WTC11 (cell line): ENCODE data around the gene CCP110. TPM values are rescaled to one million over a fixed set of nuclear protein-coding genes. Genes with fewer than 3 reads are reported as not detected.

Experiments used
- ATAC-seq: fragments of 200-7000 bp; cut with Tn5 transposase; 2 replicates; pipeline ENCODE4 v1.10.0; 2021; ENCODE audit warnings: mild to moderate bottlenecking, moderate library complexity
- CTCF ChIA-PET: fragments of 300-600 bp; sonication (Branson Sonifier 250); formaldehyde crosslinking; loops from one replicate; lab custom pipeline; 2021; ENCODE audit warnings: antibody characterized with exemption; lab: Charles Lee
- POLR2A ChIA-PET: fragments of 350-600 bp; sonication (Branson Sonifier 250); formaldehyde crosslinking; loops from one replicate; lab custom pipeline; 2021; ENCODE audit warnings: antibody characterized with exemption; lab: Charles Lee
- DNase-seq: peaks from one replicate; pipeline ENCODE4 v3.0.0; 2021; ENCODE audit warnings: low spot score
- H3K27ac Mint-ChIP-seq: 2 replicates; pipeline ENCODE4 v1.8.0; 2021; ENCODE audit warnings: mixed read lengths
- H3K27me3 Mint-ChIP-seq: 2 replicates; pipeline ENCODE4 v1.8.0; 2021; ENCODE audit warnings: low read depth, mild to moderate bottlenecking, moderate library complexity, mixed read lengths
- H3K36me3 Mint-ChIP-seq: 2 replicates; pipeline ENCODE4 v1.8.0; 2021; ENCODE audit warnings: mixed read lengths
- H3K4me1 Mint-ChIP-seq: 2 replicates; pipeline ENCODE4 v1.8.0; 2022; ENCODE audit warnings: mixed read lengths
- H3K4me3 Mint-ChIP-seq: 2 replicates; pipeline ENCODE4 v1.8.0; 2021; ENCODE audit warnings: mild to moderate bottlenecking, moderate library complexity, mixed read lengths
- H3K9me3 Mint-ChIP-seq: 2 replicates; pipeline ENCODE4 v1.8.0; 2021; ENCODE audit warnings: mixed read lengths
- ESRRA ChIP-seq: sonication (generic); formaldehyde crosslinking; IDR thresholded peaks from 2 replicates; pipeline ENCODE4 v1.8.1; 2022; ENCODE audit warnings: mild to moderate bottlenecking, missing genetic modification reagents, borderline replicate concordance
- ETV6 ChIP-seq: sonication (generic); formaldehyde crosslinking; IDR thresholded peaks from 2 replicates; pipeline ENCODE4 v1.8.1; 2022; ENCODE audit warnings: mild to moderate bottlenecking, missing genetic modification reagents
- JAZF1 ChIP-seq: fragments of 250-450 bp; sonication (Bioruptor Pico); IDR thresholded peaks from 2 replicates; pipeline ENCODE4 v1.9.0; 2021; ENCODE audit warnings: moderate library complexity, mild to moderate bottlenecking, inconsistent platforms
- NFATC4 ChIP-seq: fragments of 250-450 bp; sonication (Bioruptor Pico); IDR thresholded peaks from 2 replicates; pipeline ENCODE4 v1.9.0; 2021; ENCODE audit warnings: mild to moderate bottlenecking
- RORB ChIP-seq: fragments of 250-450 bp; sonication (Bioruptor Pico); IDR thresholded peaks from 2 replicates; pipeline ENCODE4 v1.9.0; 2021; ENCODE audit warnings: mild to moderate bottlenecking
- ZNF121 ChIP-seq: sonication (generic); formaldehyde crosslinking; IDR thresholded peaks from 2 replicates; pipeline ENCODE4 v1.8.0; 2023; ENCODE audit warnings: missing genetic modification reagents
- ZNF138 ChIP-seq: sonication (generic); formaldehyde crosslinking; conservative IDR thresholded peaks from 2 replicates; pipeline ENCODE4 v1.8.1; 2022; ENCODE audit warnings: mild to moderate bottlenecking, moderate library complexity, missing genetic modification reagents
- ZNF317 ChIP-seq: sonication (generic); formaldehyde crosslinking; IDR thresholded peaks from 2 replicates; pipeline ENCODE4 v1.8.1; 2023; ENCODE audit warnings: low read depth, mild to moderate bottlenecking, moderate library complexity, missing genetic modification reagents, borderline replicate concordance
- total RNA-seq: library from RNA; stranded (reverse); gene quantifications from 3 replicates; pipeline ENCODE4 v1.2.3, GENCODE V29; 2021
- TF ChIP-seq, protein P1 (sequence below): sonication (generic); formaldehyde crosslinking; IDR thresholded peaks from 2 replicates; pipeline ENCODE4 v1.8.1; 2023; ENCODE audit warnings: mild to moderate bottlenecking, missing genetic modification reagents, moderate library complexity
- TF ChIP-seq, protein P2 (sequence below): fragments of 250-450 bp; sonication (Bioruptor Pico); IDR thresholded peaks from 2 replicates; pipeline ENCODE4 v1.9.0; 2021; ENCODE audit warnings: mild to moderate bottlenecking
- TF ChIP-seq, protein P3 (sequence below): sonication (generic); formaldehyde crosslinking; IDR thresholded peaks from 2 replicates; pipeline ENCODE4 v1.8.0; 2022; ENCODE audit warnings: missing genetic modification reagents
- TF ChIP-seq, protein P4 (sequence below): fragments of 250-450 bp; sonication (Bioruptor Pico); IDR thresholded peaks from 2 replicates; pipeline ENCODE4 v1.9.0; 2021; ENCODE audit warnings: mild to moderate bottlenecking, borderline replicate concordance
- TF ChIP-seq, protein P5 (sequence below): sonication (generic); formaldehyde crosslinking; IDR thresholded peaks from 2 replicates; pipeline ENCODE4 v1.8.1; 2022; ENCODE audit warnings: mild to moderate bottlenecking, missing genetic modification reagents, moderate library complexity, borderline replicate concordance
- TF ChIP-seq, protein P6 (sequence below): sonication (generic); formaldehyde crosslinking; IDR thresholded peaks from 2 replicates; pipeline ENCODE4 v1.8.0; 2023; ENCODE audit warnings: missing genetic modification reagents, mild to moderate bottlenecking, borderline replicate concordance
- TF ChIP-seq, protein P7 (sequence below): fragments of 250-450 bp; sonication (Bioruptor Pico); conservative IDR thresholded peaks from 2 replicates; pipeline ENCODE4 v1.9.0; 2021; ENCODE audit warnings: mild to moderate bottlenecking

CCP110 gene
- total RNA-seq, 1 experiment from 2014 or later: 23.9 TPM

DNA sequence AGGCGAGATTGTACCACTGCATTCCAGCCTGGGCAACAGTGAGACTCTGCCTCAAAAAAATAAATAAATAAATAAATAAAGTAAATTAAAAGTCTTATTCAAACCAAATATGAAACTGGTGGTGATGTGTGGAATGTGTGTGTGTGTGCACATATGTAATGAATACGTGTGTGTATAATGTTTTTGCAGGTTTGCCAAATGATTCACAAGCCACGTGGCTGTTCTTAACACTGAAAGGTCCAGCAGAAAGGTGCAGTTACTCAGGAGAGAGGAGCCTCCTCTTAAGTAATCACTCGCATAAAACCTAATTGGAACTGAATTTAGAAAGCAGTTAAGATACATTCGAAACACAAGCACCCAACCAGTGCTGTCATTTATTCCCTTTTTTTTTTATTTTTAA is 24.7 kb upstream of the CCP110 start:
- ChIA-PET POLR2A (no interaction called here), CTCF (no interaction called here)
- Mint-ChIP-seq H3K27ac (no peak overlapping the region), H3K4me1 (no peaks in the 10 kb centered on the region), H3K36me3 (peaks cover 38% of the 10 kb centered on the region), H3K4me3 (no peak overlapping the region), H3K9me3 (no peaks in the 10 kb centered on the region), H3K27me3 (no peaks in the 10 kb centered on the region)
- ATAC-seq (no peak), DNase-seq (no peak)
- TF ChIP-seq, protein P1, sequence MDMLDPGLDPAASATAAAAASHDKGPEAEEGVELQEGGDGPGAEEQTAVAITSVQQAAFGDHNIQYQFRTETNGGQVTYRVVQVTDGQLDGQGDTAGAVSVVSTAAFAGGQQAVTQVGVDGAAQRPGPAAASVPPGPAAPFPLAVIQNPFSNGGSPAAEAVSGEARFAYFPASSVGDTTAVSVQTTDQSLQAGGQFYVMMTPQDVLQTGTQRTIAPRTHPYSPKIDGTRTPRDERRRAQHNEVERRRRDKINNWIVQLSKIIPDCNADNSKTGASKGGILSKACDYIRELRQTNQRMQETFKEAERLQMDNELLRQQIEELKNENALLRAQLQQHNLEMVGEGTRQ (CRISPR knock-in tag): no peak
- TF ChIP-seq NFATC4 (CRISPR knock-in tag) (no peak), ZNF121 (CRISPR knock-in tag) (no peak), ETV6 (CRISPR knock-in tag) (no peak)
- TF ChIP-seq, protein P2, sequence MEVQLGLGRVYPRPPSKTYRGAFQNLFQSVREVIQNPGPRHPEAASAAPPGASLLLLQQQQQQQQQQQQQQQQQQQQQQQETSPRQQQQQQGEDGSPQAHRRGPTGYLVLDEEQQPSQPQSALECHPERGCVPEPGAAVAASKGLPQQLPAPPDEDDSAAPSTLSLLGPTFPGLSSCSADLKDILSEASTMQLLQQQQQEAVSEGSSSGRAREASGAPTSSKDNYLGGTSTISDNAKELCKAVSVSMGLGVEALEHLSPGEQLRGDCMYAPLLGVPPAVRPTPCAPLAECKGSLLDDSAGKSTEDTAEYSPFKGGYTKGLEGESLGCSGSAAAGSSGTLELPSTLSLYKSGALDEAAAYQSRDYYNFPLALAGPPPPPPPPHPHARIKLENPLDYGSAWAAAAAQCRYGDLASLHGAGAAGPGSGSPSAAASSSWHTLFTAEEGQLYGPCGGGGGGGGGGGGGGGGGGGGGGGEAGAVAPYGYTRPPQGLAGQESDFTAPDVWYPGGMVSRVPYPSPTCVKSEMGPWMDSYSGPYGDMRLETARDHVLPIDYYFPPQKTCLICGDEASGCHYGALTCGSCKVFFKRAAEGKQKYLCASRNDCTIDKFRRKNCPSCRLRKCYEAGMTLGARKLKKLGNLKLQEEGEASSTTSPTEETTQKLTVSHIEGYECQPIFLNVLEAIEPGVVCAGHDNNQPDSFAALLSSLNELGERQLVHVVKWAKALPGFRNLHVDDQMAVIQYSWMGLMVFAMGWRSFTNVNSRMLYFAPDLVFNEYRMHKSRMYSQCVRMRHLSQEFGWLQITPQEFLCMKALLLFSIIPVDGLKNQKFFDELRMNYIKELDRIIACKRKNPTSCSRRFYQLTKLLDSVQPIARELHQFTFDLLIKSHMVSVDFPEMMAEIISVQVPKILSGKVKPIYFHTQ (CRISPR knock-in tag): no peak

DNA sequence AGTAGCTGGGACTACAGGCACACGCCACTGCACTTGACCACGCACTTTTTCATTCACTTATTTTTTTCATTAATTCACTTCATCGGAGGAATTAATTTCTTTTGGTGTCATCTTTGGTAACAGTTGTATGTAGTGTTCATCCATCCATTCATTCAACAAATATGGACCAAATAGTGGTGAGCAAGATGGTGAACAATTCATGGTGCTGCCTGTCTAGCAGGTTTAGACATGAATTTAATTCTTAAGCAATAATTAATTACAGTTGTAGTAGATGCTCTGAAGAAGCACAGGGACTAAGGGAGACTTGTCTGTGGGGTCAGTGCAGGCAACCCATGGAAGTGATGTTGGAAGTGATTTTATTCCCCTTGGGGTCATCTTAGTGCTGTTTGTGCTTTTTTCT is 24.3 kb upstream of the CCP110 start:
- ATAC-seq (no peak), DNase-seq (no peak)
- no peaks in the 10 kb centered on the region for H3K9me3 Mint-ChIP-seq
- TF ChIP-seq ESRRA (CRISPR knock-in tag): no peak
- TF ChIP-seq RORB (CRISPR knock-in tag): no peak
- TF ChIP-seq, protein P3, sequence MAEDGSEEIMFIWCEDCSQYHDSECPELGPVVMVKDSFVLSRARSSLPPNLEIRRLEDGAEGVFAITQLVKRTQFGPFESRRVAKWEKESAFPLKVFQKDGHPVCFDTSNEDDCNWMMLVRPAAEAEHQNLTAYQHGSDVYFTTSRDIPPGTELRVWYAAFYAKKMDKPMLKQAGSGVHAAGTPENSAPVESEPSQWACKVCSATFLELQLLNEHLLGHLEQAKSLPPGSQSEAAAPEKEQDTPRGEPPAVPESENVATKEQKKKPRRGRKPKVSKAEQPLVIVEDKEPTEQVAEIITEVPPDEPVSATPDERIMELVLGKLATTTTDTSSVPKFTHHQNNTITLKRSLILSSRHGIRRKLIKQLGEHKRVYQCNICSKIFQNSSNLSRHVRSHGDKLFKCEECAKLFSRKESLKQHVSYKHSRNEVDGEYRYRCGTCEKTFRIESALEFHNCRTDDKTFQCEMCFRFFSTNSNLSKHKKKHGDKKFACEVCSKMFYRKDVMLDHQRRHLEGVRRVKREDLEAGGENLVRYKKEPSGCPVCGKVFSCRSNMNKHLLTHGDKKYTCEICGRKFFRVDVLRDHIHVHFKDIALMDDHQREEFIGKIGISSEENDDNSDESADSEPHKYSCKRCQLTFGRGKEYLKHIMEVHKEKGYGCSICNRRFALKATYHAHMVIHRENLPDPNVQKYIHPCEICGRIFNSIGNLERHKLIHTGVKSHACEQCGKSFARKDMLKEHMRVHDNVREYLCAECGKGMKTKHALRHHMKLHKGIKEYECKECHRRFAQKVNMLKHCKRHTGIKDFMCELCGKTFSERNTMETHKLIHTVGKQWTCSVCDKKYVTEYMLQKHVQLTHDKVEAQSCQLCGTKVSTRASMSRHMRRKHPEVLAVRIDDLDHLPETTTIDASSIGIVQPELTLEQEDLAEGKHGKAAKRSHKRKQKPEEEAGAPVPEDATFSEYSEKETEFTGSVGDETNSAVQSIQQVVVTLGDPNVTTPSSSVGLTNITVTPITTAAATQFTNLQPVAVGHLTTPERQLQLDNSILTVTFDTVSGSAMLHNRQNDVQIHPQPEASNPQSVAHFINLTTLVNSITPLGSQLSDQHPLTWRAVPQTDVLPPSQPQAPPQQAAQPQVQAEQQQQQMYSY (CRISPR knock-in tag): no peak
- TF ChIP-seq ZNF317: no peak
- TF ChIP-seq ZNF138: no peak
- TF ChIP-seq, protein P4, sequence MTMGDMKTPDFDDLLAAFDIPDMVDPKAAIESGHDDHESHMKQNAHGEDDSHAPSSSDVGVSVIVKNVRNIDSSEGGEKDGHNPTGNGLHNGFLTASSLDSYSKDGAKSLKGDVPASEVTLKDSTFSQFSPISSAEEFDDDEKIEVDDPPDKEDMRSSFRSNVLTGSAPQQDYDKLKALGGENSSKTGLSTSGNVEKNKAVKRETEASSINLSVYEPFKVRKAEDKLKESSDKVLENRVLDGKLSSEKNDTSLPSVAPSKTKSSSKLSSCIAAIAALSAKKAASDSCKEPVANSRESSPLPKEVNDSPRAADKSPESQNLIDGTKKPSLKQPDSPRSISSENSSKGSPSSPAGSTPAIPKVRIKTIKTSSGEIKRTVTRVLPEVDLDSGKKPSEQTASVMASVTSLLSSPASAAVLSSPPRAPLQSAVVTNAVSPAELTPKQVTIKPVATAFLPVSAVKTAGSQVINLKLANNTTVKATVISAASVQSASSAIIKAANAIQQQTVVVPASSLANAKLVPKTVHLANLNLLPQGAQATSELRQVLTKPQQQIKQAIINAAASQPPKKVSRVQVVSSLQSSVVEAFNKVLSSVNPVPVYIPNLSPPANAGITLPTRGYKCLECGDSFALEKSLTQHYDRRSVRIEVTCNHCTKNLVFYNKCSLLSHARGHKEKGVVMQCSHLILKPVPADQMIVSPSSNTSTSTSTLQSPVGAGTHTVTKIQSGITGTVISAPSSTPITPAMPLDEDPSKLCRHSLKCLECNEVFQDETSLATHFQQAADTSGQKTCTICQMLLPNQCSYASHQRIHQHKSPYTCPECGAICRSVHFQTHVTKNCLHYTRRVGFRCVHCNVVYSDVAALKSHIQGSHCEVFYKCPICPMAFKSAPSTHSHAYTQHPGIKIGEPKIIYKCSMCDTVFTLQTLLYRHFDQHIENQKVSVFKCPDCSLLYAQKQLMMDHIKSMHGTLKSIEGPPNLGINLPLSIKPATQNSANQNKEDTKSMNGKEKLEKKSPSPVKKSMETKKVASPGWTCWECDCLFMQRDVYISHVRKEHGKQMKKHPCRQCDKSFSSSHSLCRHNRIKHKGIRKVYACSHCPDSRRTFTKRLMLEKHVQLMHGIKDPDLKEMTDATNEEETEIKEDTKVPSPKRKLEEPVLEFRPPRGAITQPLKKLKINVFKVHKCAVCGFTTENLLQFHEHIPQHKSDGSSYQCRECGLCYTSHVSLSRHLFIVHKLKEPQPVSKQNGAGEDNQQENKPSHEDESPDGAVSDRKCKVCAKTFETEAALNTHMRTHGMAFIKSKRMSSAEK (CRISPR knock-in tag): no peak
- TF ChIP-seq, protein P5, sequence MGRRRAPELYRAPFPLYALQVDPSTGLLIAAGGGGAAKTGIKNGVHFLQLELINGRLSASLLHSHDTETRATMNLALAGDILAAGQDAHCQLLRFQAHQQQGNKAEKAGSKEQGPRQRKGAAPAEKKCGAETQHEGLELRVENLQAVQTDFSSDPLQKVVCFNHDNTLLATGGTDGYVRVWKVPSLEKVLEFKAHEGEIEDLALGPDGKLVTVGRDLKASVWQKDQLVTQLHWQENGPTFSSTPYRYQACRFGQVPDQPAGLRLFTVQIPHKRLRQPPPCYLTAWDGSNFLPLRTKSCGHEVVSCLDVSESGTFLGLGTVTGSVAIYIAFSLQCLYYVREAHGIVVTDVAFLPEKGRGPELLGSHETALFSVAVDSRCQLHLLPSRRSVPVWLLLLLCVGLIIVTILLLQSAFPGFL (CRISPR knock-in tag): no peak
- TF ChIP-seq, protein P6, sequence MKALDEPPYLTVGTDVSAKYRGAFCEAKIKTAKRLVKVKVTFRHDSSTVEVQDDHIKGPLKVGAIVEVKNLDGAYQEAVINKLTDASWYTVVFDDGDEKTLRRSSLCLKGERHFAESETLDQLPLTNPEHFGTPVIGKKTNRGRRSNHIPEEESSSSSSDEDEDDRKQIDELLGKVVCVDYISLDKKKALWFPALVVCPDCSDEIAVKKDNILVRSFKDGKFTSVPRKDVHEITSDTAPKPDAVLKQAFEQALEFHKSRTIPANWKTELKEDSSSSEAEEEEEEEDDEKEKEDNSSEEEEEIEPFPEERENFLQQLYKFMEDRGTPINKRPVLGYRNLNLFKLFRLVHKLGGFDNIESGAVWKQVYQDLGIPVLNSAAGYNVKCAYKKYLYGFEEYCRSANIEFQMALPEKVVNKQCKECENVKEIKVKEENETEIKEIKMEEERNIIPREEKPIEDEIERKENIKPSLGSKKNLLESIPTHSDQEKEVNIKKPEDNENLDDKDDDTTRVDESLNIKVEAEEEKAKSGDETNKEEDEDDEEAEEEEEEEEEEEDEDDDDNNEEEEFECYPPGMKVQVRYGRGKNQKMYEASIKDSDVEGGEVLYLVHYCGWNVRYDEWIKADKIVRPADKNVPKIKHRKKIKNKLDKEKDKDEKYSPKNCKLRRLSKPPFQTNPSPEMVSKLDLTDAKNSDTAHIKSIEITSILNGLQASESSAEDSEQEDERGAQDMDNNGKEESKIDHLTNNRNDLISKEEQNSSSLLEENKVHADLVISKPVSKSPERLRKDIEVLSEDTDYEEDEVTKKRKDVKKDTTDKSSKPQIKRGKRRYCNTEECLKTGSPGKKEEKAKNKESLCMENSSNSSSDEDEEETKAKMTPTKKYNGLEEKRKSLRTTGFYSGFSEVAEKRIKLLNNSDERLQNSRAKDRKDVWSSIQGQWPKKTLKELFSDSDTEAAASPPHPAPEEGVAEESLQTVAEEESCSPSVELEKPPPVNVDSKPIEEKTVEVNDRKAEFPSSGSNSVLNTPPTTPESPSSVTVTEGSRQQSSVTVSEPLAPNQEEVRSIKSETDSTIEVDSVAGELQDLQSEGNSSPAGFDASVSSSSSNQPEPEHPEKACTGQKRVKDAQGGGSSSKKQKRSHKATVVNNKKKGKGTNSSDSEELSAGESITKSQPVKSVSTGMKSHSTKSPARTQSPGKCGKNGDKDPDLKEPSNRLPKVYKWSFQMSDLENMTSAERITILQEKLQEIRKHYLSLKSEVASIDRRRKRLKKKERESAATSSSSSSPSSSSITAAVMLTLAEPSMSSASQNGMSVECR (CRISPR knock-in tag): no peak
- no peak for TF ChIP-seq JAZF1 (CRISPR knock-in tag)
- TF ChIP-seq, protein P7, sequence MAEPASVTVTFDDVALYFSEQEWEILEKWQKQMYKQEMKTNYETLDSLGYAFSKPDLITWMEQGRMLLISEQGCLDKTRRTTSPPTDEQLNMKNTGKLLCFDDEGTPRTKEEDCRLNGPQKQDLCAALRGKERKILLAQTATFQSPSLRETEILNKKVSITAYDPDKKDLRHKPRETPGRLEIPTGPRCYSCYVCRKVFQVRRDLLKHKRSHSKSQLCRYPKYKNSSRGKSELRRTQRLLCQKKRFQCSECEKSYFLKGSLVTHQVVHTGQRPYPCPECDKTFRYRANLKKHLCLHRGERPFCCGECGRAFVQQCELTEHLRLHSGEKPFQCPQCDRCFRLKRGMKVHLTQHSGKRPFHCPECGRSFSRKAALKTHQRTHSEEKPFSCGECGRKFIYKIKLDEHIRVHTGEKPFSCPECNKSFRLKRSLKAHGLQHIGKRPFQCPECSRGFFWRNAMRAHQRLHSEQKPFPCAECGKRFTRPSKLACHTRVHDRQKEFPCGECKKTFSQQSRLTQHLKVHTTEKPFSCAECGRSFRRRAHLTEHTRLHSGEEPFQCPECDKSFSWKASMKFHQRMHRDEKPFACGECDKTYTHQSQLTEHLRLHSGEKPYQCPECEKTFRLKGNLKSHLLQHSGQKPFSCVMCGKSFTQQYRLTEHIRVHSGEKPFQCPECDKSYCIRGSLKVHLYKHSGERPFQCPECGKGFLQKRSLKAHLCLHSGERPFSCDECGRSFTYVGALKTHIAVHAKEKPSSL (CRISPR knock-in tag): no peak

More for the DNA sequence above, 24.3 kb upstream of the CCP110 start:
- Mint-ChIP-seq H3K4me3 (no peak overlapping the region), H3K4me1 (no peaks in the 10 kb centered on the region), H3K27ac (no peak overlapping the region; the same call in 1 of the 2 replicates), H3K27me3 (no peaks in the 10 kb centered on the region), H3K36me3 (peaks cover 40% of the 10 kb centered on the region)
- ChIA-PET POLR2A (no interaction called here), CTCF (no interaction called here)
